SK-MEL-5 (cell line): Measurements from ENCODE around the gene EFEMP2. TPM values are rescaled to one million over a fixed set of nuclear protein-coding genes. Genes with fewer than 3 reads are reported as not detected.

ENCODE experiments used
- DNase-seq: peaks from one replicate; pipeline ENCODE4 v3.0.0-alpha.2; 2016; ENCODE audit warnings: low read depth, low spot score
- in situ Hi-C: cut with HindIII; loops from 2 replicates; pipeline ENCODE4 v1.10.0; 2016; ENCODE audit warnings: low sequenced_read_pairs, high pct_unique_total_duplicates, low pct_unique_long_range_greater_than_20kb
- total RNA-seq: library from RNA; depleted of rRNA; stranded (reverse); fragments of >200 nt; shearing (Covaris generic); gene quantifications from 2 replicates; pipeline ENCODE4 v1.2.3, GENCODE V29; 2014

Gene EFEMP2
- total RNA-seq, 1 experiment from 2014 or later = 0.55 TPM

DNA sequence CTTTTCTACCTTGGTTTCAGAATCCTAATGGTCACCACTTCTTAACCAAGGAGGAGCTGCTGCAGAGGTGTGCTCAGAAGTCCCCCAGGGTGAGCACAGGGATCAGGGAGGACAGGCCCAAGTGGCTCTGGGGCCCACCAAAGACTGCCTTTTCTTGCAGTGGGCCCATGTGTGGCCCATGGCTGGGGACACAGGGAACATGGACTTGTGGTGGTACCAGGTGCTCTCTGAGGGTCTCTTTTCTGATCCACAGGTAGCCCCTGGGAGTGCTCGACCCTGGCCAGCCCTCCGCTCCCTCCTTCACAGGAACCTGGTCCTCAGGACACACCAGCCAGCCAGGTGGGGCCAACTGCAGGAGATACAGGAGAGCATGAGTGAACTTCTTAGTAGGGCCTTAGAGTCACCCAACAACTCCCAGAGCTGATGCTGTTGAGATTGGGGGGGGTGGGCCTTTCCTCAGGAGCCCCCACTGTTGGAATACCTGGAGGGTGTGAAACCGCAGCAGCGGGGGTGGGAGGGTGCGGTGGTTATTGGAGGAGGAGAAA is 10.3 kb downstream of the EFEMP2 start:
- in situ Hi-C loops = no loop called here
- DNase-seq = no peak

GRCh38 chr11:65861533-65862183 is 10.9 kb downstream of the EFEMP2 start:
- in situ Hi-C loops = no loop called here
- no peak for DNase-seq

- DNase-seq = no peak
Measured at GRCh38 chr11:65861165-65861505, 11.5 kb downstream of the EFEMP2 start.

GRCh38 chr11:65860278-65861164 is 12.1 kb downstream of the EFEMP2 start, which contains the start of gene MUS81:
Gene MUS81 (plus strand): TSS chr11:65860433. CDS start chr11:65860754, 321 bp downstream.
- in situ Hi-C loops = no loop called here
- DNase-seq = peak; percentile 90

More at GRCh38 chr11:65861165-65861505, 11.5 kb downstream of the EFEMP2 start:
- in situ Hi-C loops = no loop called here

DNA sequence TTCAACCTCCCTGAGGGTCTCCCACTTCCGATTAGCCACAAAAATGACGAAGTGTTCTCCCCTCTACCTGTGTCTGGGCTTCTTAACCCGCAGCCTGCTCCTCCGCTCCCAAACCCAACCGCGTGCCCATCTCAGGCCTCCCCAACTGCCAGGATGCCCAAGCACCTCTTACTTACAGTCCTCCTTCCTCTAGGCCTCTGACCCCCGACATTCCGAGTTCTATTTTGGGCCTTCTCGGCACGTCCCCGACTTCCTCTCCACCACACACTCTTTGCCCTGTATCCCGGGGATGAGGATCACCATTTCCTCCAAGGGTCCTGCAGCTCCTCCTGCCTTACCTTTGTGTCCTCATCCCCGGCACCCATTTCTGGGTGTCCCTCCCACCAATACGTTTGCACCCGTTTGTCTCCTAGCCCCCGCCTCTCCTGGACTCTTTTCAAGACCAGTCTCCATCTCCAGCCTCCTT is 12.8 kb downstream of the EFEMP2 start:
- in situ Hi-C loops = no loop called here
- no peak for DNase-seq

DNA sequence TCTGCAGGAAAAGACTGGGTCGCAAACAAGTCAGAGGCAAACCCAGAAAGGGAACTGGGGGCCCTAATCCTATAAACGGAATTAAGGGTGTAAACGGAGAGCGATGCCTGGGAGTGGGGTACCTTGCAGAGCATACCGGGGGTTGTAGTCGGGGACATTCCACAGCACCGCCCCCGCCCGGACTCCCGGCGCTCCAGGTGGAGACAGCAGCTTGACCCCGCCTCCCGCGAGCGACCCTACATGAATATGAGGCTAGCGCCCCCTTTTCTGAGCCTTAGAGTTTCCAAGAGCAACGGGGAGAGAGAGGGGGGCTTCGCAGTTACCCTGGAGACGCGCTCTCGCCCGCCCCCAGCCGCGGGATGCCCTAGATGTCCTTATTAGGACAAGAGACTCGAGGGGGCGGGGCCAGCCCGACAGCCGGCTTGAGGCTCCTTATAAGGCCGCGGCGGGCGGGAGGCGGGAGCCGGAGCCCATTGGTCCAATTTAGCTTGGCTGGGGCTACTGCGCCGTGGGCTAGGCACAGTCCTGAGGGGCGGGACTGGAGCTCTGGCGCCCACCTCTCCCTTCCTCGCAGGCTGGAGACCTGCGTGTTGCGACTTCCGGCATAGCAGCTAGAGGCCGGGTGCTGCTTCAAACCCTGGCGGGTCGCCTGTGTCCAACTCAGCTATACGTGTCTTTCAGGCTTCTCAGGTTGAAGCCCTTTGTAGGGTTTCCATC is 13.3 kb downstream of the EFEMP2 start:
- in situ Hi-C loops = no loop called here
- peak; percentile 93 for DNase-seq

DNA sequence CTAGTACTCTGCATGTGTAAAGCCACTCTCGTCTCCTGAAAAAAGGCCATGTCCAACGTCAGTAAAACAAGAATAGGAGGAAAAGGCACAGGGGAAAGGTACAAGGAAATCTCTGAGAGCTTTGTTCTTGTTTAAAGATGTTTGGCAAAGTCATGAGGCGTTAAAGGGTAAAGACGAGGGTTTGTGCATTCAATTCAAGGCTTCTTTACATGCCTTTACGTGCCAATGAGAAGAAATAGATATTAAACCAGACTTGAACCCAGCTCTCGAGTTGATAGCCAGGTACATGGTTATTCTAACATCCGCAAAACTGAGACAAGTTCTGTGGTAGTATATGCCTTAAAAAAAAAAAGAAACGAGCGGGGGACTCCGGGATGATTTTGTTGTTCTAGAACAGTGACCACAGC is 13.9 kb downstream of the EFEMP2 start:
- no peak for DNase-seq
- in situ Hi-C loops = no loop called here

- in situ Hi-C loops = no loop called here
- peak; percentile 95 for DNase-seq
Measured at GRCh38 chr11:65857853-65858680, 14.5 kb downstream of the EFEMP2 start, which contains the start of gene CFL1. Gene CFL1 (minus strand): TSS chr11:65858180. CDS start chr11:65858099, 81 bp downstream.

- in situ Hi-C loops = no loop called here
- peak; percentile 15 for DNase-seq
Measured at GRCh38 chr11:65857500-65857852, 15.1 kb downstream of the EFEMP2 start.

- peak; percentile 68 for DNase-seq
Measured at GRCh38 chr11:65856689-65857499, 15.7 kb downstream of the EFEMP2 start.

DNA sequence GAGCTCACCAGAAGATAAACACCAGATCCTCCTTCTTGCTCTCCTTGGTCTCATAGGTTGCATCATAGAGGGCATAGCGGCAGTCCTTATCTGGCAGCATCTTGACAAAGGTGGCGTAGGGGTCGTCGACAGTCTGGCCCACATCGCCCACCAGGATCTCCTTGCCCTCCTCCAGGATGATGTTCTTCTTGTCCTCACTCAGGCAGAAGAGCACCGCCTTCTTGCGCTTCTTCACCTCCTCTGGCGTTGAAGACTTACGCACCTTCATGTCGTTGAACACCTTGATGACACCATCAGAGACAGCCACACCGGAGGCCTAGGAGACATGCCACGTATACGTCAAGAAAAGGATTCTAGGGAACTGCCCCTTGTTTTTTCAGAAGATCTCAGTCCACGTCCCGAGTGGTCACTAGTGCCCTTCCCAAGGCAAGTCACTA is 16.7 kb downstream of the EFEMP2 start:
- DNase-seq = no peak
- in situ Hi-C loops = no loop called here

More at GRCh38 chr11:65856689-65857499, 15.7 kb downstream of the EFEMP2 start:
- in situ Hi-C loops = no loop called here

- in situ Hi-C loops = no loop called here
- DNase-seq = no peak
Measured at GRCh38 chr11:65854852-65855837, 17.5 kb downstream of the EFEMP2 start.

DNA sequence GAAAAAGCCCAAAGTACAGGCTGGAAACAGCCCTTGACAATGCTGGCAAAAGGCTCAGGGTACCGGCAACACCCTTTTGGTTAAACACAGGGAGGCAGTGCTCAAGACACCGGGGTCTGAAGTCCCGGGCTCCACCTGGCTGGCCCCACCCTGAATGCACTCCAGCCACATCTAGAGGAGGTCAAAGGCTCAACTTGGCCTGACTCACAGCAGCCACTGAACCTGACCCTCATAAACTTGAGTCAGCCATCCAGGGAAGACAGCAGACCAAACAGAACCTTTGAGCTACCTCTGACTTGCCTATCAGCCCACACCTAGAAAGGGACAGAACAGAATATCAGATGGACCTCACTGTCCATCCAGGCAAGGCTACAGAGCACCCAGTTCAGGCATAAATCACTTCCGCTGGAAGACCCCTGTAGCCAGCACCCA is 18.4 kb downstream of the EFEMP2 start:
- in situ Hi-C loops = no loop called here
- DNase-seq = no peak

- in situ Hi-C loops = no loop called here
- DNase-seq = no peak
Measured at GRCh38 chr11:65853246-65853979, 19.2 kb downstream of the EFEMP2 start.
